Testis (tissue), 2 donors: Measurements from ENCODE around the gene ABHD11.

Experiments
- POLR2A ChIP-seq: fragments of 450-650 bp; IDR thresholded peaks from one replicate; pipeline ENCODE4 v1.6.1; 2017; ENCODE audit warnings: antibody characterized with exemption, mild to moderate bottlenecking, moderate library complexity
- TF ChIP-seq, protein P1 (sequence below), 3 experiments: fragments of 450-650 bp in 2 of 3; fragments of 200-600 bp in 1 of 3; sonication (generic) in 1 of 3; IDR thresholded peaks; one replicate each; pipeline ENCODE4 v1.5.1; 2016 to 2019; ENCODE audit warnings: antibody characterized with exemption in 3 of 3, mild to moderate bottlenecking in 2 of 3, moderate library complexity in 1 of 3

DNA sequence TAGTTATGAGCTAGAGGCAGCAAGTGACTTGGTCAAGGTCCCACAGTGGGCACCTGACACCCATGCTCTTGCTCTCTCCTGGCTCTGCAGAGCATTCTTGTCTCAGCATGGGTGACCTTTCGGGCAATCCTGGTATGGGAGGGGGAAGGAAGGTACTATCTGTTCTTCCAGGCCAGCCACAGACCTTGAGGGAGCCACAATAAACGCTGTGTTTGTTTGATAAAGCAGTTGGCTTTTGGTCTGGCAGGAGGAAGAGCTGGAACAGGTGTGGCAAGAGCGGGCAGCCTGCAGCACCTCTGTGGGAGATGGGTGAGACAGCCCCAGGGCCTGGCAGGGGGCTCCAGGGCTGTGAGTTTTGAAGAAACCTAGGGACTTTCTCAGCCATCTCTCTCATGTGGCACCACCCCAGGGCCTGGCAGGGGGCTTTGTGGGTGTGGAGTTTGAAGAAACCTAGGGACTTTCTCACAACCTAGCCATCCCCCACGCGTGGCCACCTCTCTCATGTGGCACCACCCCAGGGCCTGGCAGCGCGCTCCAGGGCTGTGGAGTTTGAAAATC lies 20.1 kb upstream of the ABHD11 start:
- TF ChIP-seq, protein P1, sequence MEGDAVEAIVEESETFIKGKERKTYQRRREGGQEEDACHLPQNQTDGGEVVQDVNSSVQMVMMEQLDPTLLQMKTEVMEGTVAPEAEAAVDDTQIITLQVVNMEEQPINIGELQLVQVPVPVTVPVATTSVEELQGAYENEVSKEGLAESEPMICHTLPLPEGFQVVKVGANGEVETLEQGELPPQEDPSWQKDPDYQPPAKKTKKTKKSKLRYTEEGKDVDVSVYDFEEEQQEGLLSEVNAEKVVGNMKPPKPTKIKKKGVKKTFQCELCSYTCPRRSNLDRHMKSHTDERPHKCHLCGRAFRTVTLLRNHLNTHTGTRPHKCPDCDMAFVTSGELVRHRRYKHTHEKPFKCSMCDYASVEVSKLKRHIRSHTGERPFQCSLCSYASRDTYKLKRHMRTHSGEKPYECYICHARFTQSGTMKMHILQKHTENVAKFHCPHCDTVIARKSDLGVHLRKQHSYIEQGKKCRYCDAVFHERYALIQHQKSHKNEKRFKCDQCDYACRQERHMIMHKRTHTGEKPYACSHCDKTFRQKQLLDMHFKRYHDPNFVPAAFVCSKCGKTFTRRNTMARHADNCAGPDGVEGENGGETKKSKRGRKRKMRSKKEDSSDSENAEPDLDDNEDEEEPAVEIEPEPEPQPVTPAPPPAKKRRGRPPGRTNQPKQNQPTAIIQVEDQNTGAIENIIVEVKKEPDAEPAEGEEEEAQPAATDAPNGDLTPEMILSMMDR (IDR thresholded peaks at IDR 0.05) = no peak
- no peak for TF ChIP-seq POLR2A
